ENCODE results near the gene VAPB. TPM values are rescaled to one million over a fixed set of nuclear protein-coding genes. Genes with fewer than 3 reads are reported as not detected.
"Not testable (repeated sequence)": the region's sequence is repeated elsewhere in the genome, so short reads cannot be mapped to it uniquely, and the experiment has no call there.

VAPB gene
- total and polyA plus RNA-seq, 4 donors: 20.9 to 50.6 (median 35.3) TPM

DNA sequence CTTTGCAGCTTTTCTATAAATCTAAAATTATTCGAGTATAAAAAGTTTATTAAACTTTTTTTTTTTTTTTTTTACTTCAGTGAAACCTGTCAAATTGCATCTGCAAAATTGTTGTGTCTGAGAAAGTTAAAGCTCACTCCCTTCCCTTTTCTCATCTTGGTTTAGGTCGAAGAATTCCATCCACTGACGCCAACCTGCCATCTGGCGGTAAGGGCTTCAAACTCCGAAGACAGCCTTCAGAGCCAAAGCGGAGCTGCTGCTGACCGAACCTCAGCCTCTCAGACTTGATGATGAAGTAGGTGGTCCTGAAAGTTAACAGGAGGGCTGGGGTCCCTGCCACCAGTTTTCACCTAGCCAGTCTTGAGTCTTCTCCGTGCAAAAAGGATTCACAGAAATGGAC, 29.6 kb upstream of the VAPB start:
- Histone ChIP-seq H3K36me3 (ENCODE audit: control insufficient read depth in 1 of 2, insufficient read depth in 2 of 2, low read length in 1 of 2) (peaks cover 2 to 5% of the 10 kb centered on the region in 2 donors), H3K4me3 (ENCODE audit: low read length in 2 of 2) (no peak overlapping the region), H3K9me3 (ENCODE audit: control insufficient read depth, low read length) (no peaks in the 10 kb centered on the region), H3K4me1 (ENCODE audit: control insufficient read depth in 1 of 2, insufficient read depth in 2 of 2, low read length in 2 of 2) (no peaks in the 10 kb centered on the region), H3K27ac (ENCODE audit: low read depth in 1 of 2, low read length in 2 of 2) (no peak overlapping the region), H3K27me3 (ENCODE audit: control insufficient read depth in 1 of 2, insufficient read depth in 2 of 2, low read length in 1 of 2) (no peaks in the 10 kb centered on the region)
- ATAC-seq (ENCODE audit: low FRiP score) (no peak), DNase-seq (no peak)
- intact Hi-C loops (cut with DNase I): no loop called here
- 71 to 79% methylated on average over 8 of the region's 8 CpGs for WGBS, 2 donors

DNA sequence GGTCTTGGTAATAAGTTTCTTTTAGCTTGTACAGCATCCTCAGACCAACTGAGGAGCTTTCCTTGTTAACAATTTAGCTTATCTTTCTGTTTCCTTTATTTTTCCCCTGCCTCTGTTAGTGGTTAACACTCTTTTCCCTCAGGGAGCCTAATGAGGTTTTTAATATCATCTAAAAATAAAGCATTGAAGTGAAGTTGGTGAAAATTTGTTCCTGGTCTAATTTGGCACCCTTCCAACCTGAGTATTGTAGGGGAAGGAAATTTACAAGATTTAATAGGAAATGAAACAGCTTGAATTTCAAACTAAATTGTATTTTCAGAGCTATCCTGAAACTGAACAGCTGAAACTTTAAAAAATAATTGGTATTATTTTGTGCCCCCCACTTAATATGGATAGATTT, 28.1 kb upstream of the VAPB start:
- no peak overlapping the region for H3K4me3 ChIP-seq (ENCODE audit: low read length in 2 of 2)
- H3K27ac ChIP-seq (ENCODE audit: low read depth in 1 of 2, low read length in 2 of 2): no peak overlapping the region
- H3K36me3 ChIP-seq (ENCODE audit: control insufficient read depth in 1 of 2, insufficient read depth in 2 of 2, low read length in 1 of 2): peaks cover 2 to 3% of the 10 kb centered on the region in 2 donors
- ATAC-seq (ENCODE audit: low FRiP score) (no peak), DNase-seq (no peak)
- no peaks in the 10 kb centered on the region for H3K9me3 ChIP-seq (ENCODE audit: control insufficient read depth, low read length)
- no peaks in the 10 kb centered on the region for H3K4me1 ChIP-seq (ENCODE audit: control insufficient read depth in 1 of 2, insufficient read depth in 2 of 2, low read length in 2 of 2)
- H3K27me3 ChIP-seq (ENCODE audit: control insufficient read depth in 1 of 2, insufficient read depth in 2 of 2, low read length in 1 of 2): no peaks in the 10 kb centered on the region
- intact Hi-C loops (cut with DNase I): no loop called here

DNA sequence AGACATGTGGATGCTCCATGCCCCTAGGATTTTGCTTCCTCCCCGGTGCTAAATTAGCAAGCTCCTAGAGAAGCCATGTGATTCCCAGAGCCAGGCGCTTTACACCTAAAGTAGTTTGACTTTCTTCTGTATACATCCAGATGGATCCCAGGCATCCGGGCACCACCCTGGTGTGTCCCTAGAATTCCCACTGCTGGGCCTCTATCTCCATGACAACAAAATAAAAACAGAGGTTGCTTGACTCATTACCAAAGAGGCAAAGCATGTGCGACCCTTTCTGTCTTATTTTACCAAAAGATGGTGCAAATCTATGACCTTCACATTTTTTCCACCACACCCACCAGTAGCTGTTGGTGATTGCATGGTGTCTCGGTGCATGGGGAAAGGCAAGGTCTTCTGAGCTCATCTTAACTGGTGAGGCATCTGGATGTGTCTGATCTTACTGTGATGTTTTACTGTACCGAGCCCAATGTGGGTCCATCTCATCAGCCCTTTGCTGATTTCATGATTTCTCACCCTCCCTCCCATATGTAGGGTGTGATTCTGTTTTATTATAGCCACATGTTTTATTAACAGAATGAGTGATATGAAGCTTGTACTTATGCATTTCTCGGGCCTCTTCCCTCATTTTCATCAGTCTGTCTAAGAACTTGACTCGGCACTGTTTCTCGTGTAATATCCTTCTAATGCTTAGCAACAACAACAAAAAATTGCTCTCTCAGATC, 27.4 kb upstream of the VAPB start:
- WGBS, 2 donors: 69 to 77% methylated on average over 9 of the region's 9 CpGs
- no peak overlapping the region for H3K27ac ChIP-seq (ENCODE audit: low read depth in 1 of 2, low read length in 2 of 2)
- DNase-seq: no peak
- no peak overlapping the region for H3K4me3 ChIP-seq (ENCODE audit: low read length in 2 of 2)
- no peak for ATAC-seq (ENCODE audit: low FRiP score)
- intact Hi-C loops (cut with DNase I): no loop called here
- H3K4me1 ChIP-seq (ENCODE audit: control insufficient read depth in 1 of 2, insufficient read depth in 2 of 2, low read length in 2 of 2): no peaks in the 10 kb centered on the region
- H3K27me3 ChIP-seq (ENCODE audit: control insufficient read depth in 1 of 2, insufficient read depth in 2 of 2, low read length in 1 of 2): no peaks in the 10 kb centered on the region
- H3K9me3 ChIP-seq (ENCODE audit: control insufficient read depth, low read length): no peaks in the 10 kb centered on the region
- H3K36me3 ChIP-seq (ENCODE audit: control insufficient read depth in 1 of 2, insufficient read depth in 2 of 2, low read length in 1 of 2): peaks cover 2% of the 10 kb centered on the region in 2 donors

DNA sequence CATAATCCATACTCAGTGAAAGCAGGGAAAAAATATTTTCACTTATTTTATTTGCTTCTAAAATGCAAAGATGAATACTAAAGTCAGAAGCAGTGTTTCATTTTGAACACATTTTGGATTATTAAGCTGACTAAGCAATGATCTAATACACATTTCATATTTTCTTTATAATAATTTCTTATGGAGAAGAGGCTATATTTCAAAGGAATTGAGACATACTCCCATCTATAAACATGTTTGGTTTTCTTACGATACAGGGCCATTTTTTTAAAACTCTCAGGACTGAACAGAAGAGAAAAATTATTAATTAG, 26.9 kb upstream of the VAPB start:
- no peaks in the 10 kb centered on the region for H3K4me1 ChIP-seq (ENCODE audit: control insufficient read depth in 1 of 2, insufficient read depth in 2 of 2, low read length in 2 of 2)
- no peaks in the 10 kb centered on the region for H3K9me3 ChIP-seq (ENCODE audit: control insufficient read depth, low read length)
- intact Hi-C loops (cut with DNase I): no loop called here
- no peaks in the 10 kb centered on the region for H3K27me3 ChIP-seq (ENCODE audit: control insufficient read depth in 1 of 2, insufficient read depth in 2 of 2, low read length in 1 of 2)
- H3K4me3 ChIP-seq (ENCODE audit: low read length in 2 of 2): no peak overlapping the region
- 97 to 100% methylated on average over 1 of the region's 1 CpG for WGBS, 2 donors
- H3K27ac ChIP-seq (ENCODE audit: low read depth in 1 of 2, low read length in 2 of 2): no peak overlapping the region
- peaks cover 1 to 2% of the 10 kb centered on the region in 2 donors for H3K36me3 ChIP-seq (ENCODE audit: control insufficient read depth in 1 of 2, insufficient read depth in 2 of 2, low read length in 1 of 2)
- no peak for DNase-seq
- no peak for ATAC-seq (ENCODE audit: low FRiP score)

DNA sequence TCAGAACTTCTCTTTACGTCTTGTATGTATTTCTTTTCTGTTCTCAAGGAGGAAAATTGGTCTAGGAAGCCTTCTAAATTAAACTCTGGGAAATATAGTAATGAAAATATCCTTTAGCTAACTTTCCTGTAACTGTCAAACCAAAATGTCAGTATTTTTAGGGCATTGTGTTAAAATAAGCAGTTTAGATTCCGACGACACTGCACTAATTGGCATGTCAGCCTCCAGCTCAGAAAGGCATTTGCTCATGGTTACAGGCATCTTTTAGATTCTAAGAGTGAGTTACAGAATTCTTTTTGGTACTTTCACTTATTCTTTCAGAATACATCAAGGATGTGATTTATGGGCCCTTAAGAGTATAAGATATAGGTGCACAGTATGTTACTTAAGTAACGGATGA, 26.1 kb upstream of the VAPB start:
- peaks cover 1 to 2% of the 10 kb centered on the region in 2 donors for H3K36me3 ChIP-seq (ENCODE audit: control insufficient read depth in 1 of 2, insufficient read depth in 2 of 2, low read length in 1 of 2)
- no peak for ATAC-seq (ENCODE audit: low FRiP score)
- WGBS, 2 donors: 83 to 86% methylated on average over 4 of the region's 4 CpGs

DNA sequence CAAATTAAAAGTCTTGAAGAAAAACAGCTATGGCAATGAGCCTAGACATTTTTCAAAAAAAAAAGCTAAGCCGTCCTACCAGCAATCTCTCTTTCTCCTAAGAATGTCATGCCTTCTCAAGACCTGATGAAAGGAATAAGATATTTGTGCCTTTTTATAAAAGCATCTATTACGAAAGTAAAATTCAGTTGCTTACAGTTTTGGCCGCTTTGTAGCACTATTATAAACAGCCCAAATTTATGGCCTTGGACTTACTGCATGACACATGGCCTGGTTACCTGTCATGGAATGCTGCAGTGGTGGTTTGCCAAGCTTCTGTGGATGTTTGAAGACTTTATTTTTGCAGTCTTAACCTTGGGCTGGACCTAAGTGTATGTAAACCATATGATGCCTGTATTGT, 22.2 kb upstream of the VAPB start:
- WGBS, 2 donors: 62 to 76% methylated on average over 3 of the region's 3 CpGs
- intact Hi-C loops (cut with DNase I): no loop called here

More for the DNA sequence above, 26.1 kb upstream of the VAPB start:
- no peaks in the 10 kb centered on the region for H3K9me3 ChIP-seq (ENCODE audit: control insufficient read depth, low read length)
- intact Hi-C loops (cut with DNase I): no loop called here
- H3K27ac ChIP-seq (ENCODE audit: low read depth in 1 of 2, low read length in 2 of 2): no peak overlapping the region
- H3K27me3 ChIP-seq (ENCODE audit: control insufficient read depth in 1 of 2, insufficient read depth in 2 of 2, low read length in 1 of 2): no peaks in the 10 kb centered on the region
- no peak for DNase-seq
- H3K4me1 ChIP-seq (ENCODE audit: control insufficient read depth in 1 of 2, insufficient read depth in 2 of 2, low read length in 2 of 2): no peaks in the 10 kb centered on the region
- no peak overlapping the region for H3K4me3 ChIP-seq (ENCODE audit: low read length in 2 of 2)

DNA sequence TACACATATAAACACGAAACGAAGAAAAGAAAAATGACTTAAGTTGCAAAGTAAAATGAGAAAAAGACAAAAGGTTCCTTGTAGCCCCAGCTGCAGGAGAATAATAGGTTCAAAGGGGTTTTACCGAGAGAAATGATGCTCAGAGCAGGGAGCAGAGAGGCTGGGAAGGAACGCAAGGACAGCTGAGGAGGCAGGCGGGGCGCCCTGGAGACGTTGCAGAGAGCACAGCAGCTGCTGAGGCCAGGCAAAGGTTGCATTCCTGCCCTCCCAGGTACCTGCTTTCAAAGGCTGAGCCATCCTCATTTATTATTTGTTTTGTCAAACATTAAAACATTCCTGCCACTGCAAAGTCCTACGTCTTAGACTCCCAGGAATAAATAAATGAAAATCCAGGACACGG, 16.2 kb upstream of the VAPB start:
- no peak overlapping the region for H3K27ac ChIP-seq (ENCODE audit: low read depth in 1 of 2, low read length in 2 of 2)

More for the DNA sequence above, 22.2 kb upstream of the VAPB start:
- H3K27ac ChIP-seq (ENCODE audit: low read depth in 1 of 2, low read length in 2 of 2): no peak overlapping the region
- no peaks in the 10 kb centered on the region for H3K9me3 ChIP-seq (ENCODE audit: control insufficient read depth, low read length)
- no peak overlapping the region for H3K4me3 ChIP-seq (ENCODE audit: low read length in 2 of 2)
- DNase-seq (no peak), ATAC-seq (ENCODE audit: low FRiP score) (no peak)
- H3K4me1 ChIP-seq (ENCODE audit: control insufficient read depth in 1 of 2, insufficient read depth in 2 of 2, low read length in 2 of 2): no peaks in the 10 kb centered on the region
- no peaks in the 10 kb centered on the region for H3K27me3 ChIP-seq (ENCODE audit: control insufficient read depth in 1 of 2, insufficient read depth in 2 of 2, low read length in 1 of 2)
- no peaks in the 10 kb centered on the region for H3K36me3 ChIP-seq (ENCODE audit: control insufficient read depth in 1 of 2, insufficient read depth in 2 of 2, low read length in 1 of 2)

DNA sequence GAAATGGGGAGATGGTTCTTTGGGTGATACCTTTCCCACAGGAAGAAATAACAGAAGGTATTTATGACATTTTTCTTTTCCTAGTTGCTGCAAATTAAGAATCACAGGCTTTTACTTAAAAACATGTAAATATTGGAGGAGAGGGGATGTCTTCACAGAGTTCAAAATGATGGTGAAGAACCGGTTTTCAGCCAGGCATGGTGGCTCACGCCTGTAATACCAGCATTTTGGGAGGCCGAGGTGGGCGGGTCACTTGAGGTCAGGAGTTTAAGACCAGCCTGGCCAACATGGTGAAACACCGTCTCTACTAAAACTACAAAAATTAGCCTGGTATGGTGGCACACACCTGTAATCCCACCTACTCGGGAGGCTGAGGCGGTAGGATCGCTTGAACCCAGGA, 15.7 kb upstream of the VAPB start:
- H3K27me3 ChIP-seq (ENCODE audit: control insufficient read depth in 1 of 2, insufficient read depth in 2 of 2, low read length in 1 of 2); H3K9me3 ChIP-seq (ENCODE audit: control insufficient read depth, low read length); H3K36me3 ChIP-seq (ENCODE audit: control insufficient read depth in 1 of 2, insufficient read depth in 2 of 2, low read length in 1 of 2); DNase-seq; intact Hi-C loops (cut with DNase I); H3K27ac ChIP-seq (ENCODE audit: low read depth in 1 of 2, low read length in 2 of 2); ATAC-seq (ENCODE audit: low FRiP score); H3K4me1 ChIP-seq (ENCODE audit: control insufficient read depth in 1 of 2, insufficient read depth in 2 of 2, low read length in 2 of 2); H3K4me3 ChIP-seq (ENCODE audit: low read length in 2 of 2): not testable (repeated sequence)
- WGBS, 2 donors: 91 to 93% methylated on average over 8 of the region's 8 CpGs

More for the DNA sequence above, 16.2 kb upstream of the VAPB start:
- no peaks in the 10 kb centered on the region for H3K4me1 ChIP-seq (ENCODE audit: control insufficient read depth in 1 of 2, insufficient read depth in 2 of 2, low read length in 2 of 2)
- no peak overlapping the region for H3K4me3 ChIP-seq (ENCODE audit: low read length in 2 of 2)
- no peaks in the 10 kb centered on the region for H3K9me3 ChIP-seq (ENCODE audit: control insufficient read depth, low read length)
- no peaks in the 10 kb centered on the region for H3K27me3 ChIP-seq (ENCODE audit: control insufficient read depth in 1 of 2, insufficient read depth in 2 of 2, low read length in 1 of 2)
- intact Hi-C loops (cut with DNase I): no loop called here
- H3K36me3 ChIP-seq (ENCODE audit: control insufficient read depth in 1 of 2, insufficient read depth in 2 of 2, low read length in 1 of 2): no peaks in the 10 kb centered on the region
- ATAC-seq (ENCODE audit: low FRiP score) (no peak), DNase-seq (no peak)
- 46 to 48% methylated on average over 9 of the region's 9 CpGs for WGBS, 2 donors

DNA sequence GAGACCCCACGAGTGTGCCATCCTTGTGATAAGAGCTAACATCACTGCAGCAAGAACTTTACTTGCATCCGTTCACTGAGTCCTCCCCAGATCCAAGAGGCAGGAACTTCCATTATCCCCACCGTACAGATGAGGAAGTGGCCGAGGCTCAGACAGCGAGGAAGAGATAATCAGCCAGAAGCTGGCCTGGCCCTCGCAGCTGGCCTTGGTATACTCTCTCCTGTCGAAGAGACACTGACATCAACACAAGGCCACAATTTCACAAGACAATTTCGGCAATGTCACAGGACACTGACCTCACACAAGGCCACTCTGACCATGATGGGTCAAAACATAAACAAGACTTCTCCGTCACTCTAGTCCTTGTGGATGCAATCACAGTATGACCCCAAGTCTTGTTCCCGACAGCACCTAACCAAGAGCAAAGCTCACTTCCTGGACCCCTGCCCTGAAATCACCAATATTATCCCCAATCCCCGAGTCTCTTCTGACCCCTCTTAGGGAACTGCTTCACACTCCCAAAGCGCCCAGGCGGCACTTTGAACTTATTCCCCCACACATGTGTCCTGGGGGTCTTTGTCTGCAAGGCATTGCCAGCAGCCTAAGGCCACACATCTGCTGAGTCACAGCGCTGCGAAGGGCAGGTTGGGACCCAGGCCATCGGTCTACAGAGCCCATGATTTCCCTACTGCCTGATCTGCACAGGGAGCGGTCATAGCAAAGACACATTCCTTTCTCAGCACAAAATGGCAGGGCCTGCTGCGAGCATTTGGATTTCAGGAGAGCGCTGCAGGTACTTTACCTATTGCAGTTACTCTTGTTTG, 14.8 kb upstream of the VAPB start:
- no peaks in the 10 kb centered on the region for H3K27me3 ChIP-seq (ENCODE audit: control insufficient read depth in 1 of 2, insufficient read depth in 2 of 2, low read length in 1 of 2)
- DNase-seq: no peak
- no peaks in the 10 kb centered on the region for H3K4me1 ChIP-seq (ENCODE audit: control insufficient read depth in 1 of 2, insufficient read depth in 2 of 2, low read length in 2 of 2)
- ATAC-seq (ENCODE audit: low FRiP score): no peak
- H3K36me3 ChIP-seq (ENCODE audit: control insufficient read depth in 1 of 2, insufficient read depth in 2 of 2, low read length in 1 of 2): no peaks in the 10 kb centered on the region
- H3K27ac ChIP-seq (ENCODE audit: low read depth in 1 of 2, low read length in 2 of 2): no peak overlapping the region
- H3K4me3 ChIP-seq (ENCODE audit: low read length in 2 of 2): no peak overlapping the region
- intact Hi-C loops (cut with DNase I): no loop called here
- no peaks in the 10 kb centered on the region for H3K9me3 ChIP-seq (ENCODE audit: control insufficient read depth, low read length)
- WGBS, 2 donors: 86 to 87% methylated on average over 19 of the region's 19 CpGs
